HG03342 (cell line): ENCODE data around the gene SPDYE9.
"Not testable (repeated sequence)": the region's sequence is repeated elsewhere in the genome, so short reads cannot be mapped to it uniquely, and the experiment has no call there.

Experiments
- ATAC-seq: cut with Tn5 transposase; IDR thresholded peaks from one replicate; pipeline ENCODE4 v1.9.1; 2021; ENCODE audit warnings: mild to moderate bottlenecking, moderate library complexity; ENCODE audit not compliant: unreplicated experiment

The SPDYE9 gene

GRCh38 chr7:73085938-73086337, at the start of gene SPDYE9:
SPDYE9 (minus strand) TSS chr7:73086038; CDS start chr7:73084238, 1,800 bp downstream.
- not testable (repeated sequence) for ATAC-seq

- not testable (repeated sequence) for ATAC-seq
Measured at GRCh38 chr7:73134866-73135265, 49.0 kb upstream of the SPDYE9 start.

GRCh38 chr7:73132651-73133217, 46.9 kb upstream of the SPDYE9 start:
- not testable (repeated sequence) for ATAC-seq

GRCh38 chr7:73130612-73131011, 44.8 kb upstream of the SPDYE9 start:
- ATAC-seq = not testable (repeated sequence)

- not testable (repeated sequence) for ATAC-seq
Measured at GRCh38 chr7:73124126-73124525, 38.3 kb upstream of the SPDYE9 start.

GRCh38 chr7:73122778-73123447, 37.1 kb upstream of the SPDYE9 start:
- not testable (repeated sequence) for ATAC-seq

GRCh38 chr7:73118155-73118554, 32.3 kb upstream of the SPDYE9 start:
- ATAC-seq = not testable (repeated sequence)

GRCh38 chr7:73057811-73058210, 28.0 kb downstream of the SPDYE9 start, which contains the start of gene SPDYE11:
SPDYE11 (minus strand) TSS chr7:73057911; CDS start chr7:73056111, 1,800 bp downstream.
- not testable (repeated sequence) for ATAC-seq

- not testable (repeated sequence) for ATAC-seq
Measured at GRCh38 chr7:73029666-73030065, 56.2 kb downstream of the SPDYE9 start, which contains the start of gene SPDYE8. SPDYE8 (minus strand) TSS chr7:73029766; CDS start chr7:73027966, 1,800 bp downstream.
